SK-N-SH (cell line): ENCODE measurements around the gene TRPM3. TPM values are rescaled to one million over a fixed set of nuclear protein-coding genes. Genes with fewer than 3 reads are reported as not detected.

Experiments used
- CTCF ChIA-PET: fragments of 300-600, 350-600 bp; formaldehyde crosslinking; extraction: SDS; loops from one replicate; lab custom pipeline; 2021; lab: Yijun Ruan, JAX
- POLR2A ChIA-PET: fragments of 350-600 bp; sonication (Branson Sonifier 250); formaldehyde crosslinking; extraction: SDS; loops from one replicate; lab custom pipeline; 2020; ENCODE audit warnings: antibody characterized with exemption, inconsistent platforms; lab: Yijun Ruan, JAX
- DNase-seq: peaks from one replicate; pipeline ENCODE4 v3.0.0; 2012
- H2AFZ ChIP-seq: fragments of 200-600 bp; sonication (generic); 2 replicates; pipeline ENCODE4 v1.8.1; 2016; ENCODE audit warnings: antibody characterized with exemption, mild to moderate bottlenecking, low read depth
- H3F3A ChIP-seq: fragments of 200-600 bp; sonication (generic); replicated peaks from 2 replicates; pipeline ENCODE3; 2016; ENCODE audit warnings: antibody characterized with exemption, mild to moderate bottlenecking; ENCODE audit not compliant: insufficient read depth
- H3K27ac ChIP-seq, 2 experiments: fragments of 200-500 bp in 1 of 2; fragments of 200-600 bp in 1 of 2; sonication (Bioruptor generic) in 1 of 2; sonication (generic), shearing (Covaris generic) in 1 of 2; 2 replicates each; pipeline versions ENCODE4 v1.5.1 to v1.6.1; 2014 to 2016; ENCODE audit warnings: low read depth in 2 of 2, inconsistent platforms in 1 of 2, low read length in 1 of 2, mild to moderate bottlenecking in 1 of 2, mixed read lengths in 1 of 2
- H3K27me3 ChIP-seq: fragments of 200-600 bp; sonication (generic), shearing (Covaris generic); 2 replicates; pipeline ENCODE4 v1.6.1; 2016; ENCODE audit warnings: mixed run types; ENCODE audit not compliant: insufficient read depth
- H3K36me3 ChIP-seq, 2 experiments: fragments of 200-500 bp in 1 of 2; fragments of 200-600 bp in 1 of 2; sonication (Bioruptor generic) in 1 of 2; sonication (generic) in 1 of 2; replicated peaks in 1 of 2; 2 replicates each; pipeline versions ENCODE3 to v1.5.1; 2014 to 2016; ENCODE audit warnings: low read length in 1 of 2, mild to moderate bottlenecking in 1 of 2; ENCODE audit not compliant: insufficient read depth in 2 of 2, control insufficient read depth in 1 of 2
- H3K4me1 ChIP-seq, 2 experiments: fragments of 200-500 bp in 1 of 2; fragments of 200-600 bp in 1 of 2; sonication (Bioruptor generic) in 1 of 2; sonication (generic), shearing (Covaris generic) in 1 of 2; 2 replicates each; pipeline versions ENCODE4 v1.5.1 to v1.6.1; 2014 to 2016; ENCODE audit warnings: low read depth in 1 of 2, low read length in 1 of 2, mixed run types in 1 of 2; ENCODE audit not compliant: insufficient read depth in 2 of 2, control insufficient read depth in 1 of 2
- H3K4me2 ChIP-seq: fragments of 200-600 bp; sonication (generic), shearing (Covaris generic); 2 replicates; pipeline ENCODE4 v1.6.1; 2017; ENCODE audit warnings: mixed run types
- H3K4me3 ChIP-seq, 2 experiments: fragments of 200-500 bp in 1 of 2; fragments of 200-600 bp in 1 of 2; sonication (Bioruptor generic) in 1 of 2; sonication (generic), shearing (Covaris generic) in 1 of 2; 2 replicates each; pipeline versions ENCODE4 v1.5.1 to v1.8.1; 2014 to 2016; ENCODE audit warnings: low read depth in 2 of 2, inconsistent platforms in 1 of 2, low read length in 1 of 2, mild to moderate bottlenecking in 1 of 2, mixed read lengths in 1 of 2, moderate library complexity in 1 of 2
- H3K79me2 ChIP-seq: fragments of 200-600 bp; sonication (generic); 2 replicates; pipeline ENCODE4 v1.8.1; 2017; ENCODE audit warnings: mild to moderate bottlenecking; ENCODE audit not compliant: insufficient read depth
- H3K9ac ChIP-seq: fragments of 200-600 bp; sonication (generic); 2 replicates; pipeline ENCODE4 v1.6.1; 2017; ENCODE audit warnings: mixed run types
- H3K9me2 ChIP-seq: fragments of 200-600 bp; sonication (generic); 2 replicates; pipeline ENCODE4 v1.6.1; 2017; ENCODE audit warnings: mixed run types
- H3K9me3 ChIP-seq: fragments of 200-600 bp; sonication (generic); 2 replicates; pipeline ENCODE4 v1.6.1; 2017; ENCODE audit warnings: mixed run types, mild to moderate bottlenecking, moderate library complexity
- H4K20me1 ChIP-seq: fragments of 200-600 bp; sonication (generic); 2 replicates; pipeline ENCODE4 v1.6.1; 2017; ENCODE audit warnings: mild to moderate bottlenecking, mixed run types; ENCODE audit not compliant: insufficient read depth
- CHD2 ChIP-seq: fragments of 150-350 bp; IDR thresholded peaks from 2 replicates; pipeline ENCODE4 v1.6.1; 2018; ENCODE audit warnings: low read length; ENCODE audit not compliant: partially characterized antibody
- CTCF ChIP-seq: fragments of 200-600 bp; sonication (generic); IDR thresholded peaks from 2 replicates; pipeline ENCODE4 v1.6.1; 2017; ENCODE audit warnings: antibody characterized with exemption, mild to moderate bottlenecking, moderate library complexity
- EZH2phosphoT487 ChIP-seq: fragments of 200-600 bp; sonication (generic); IDR thresholded peaks from 2 replicates; pipeline ENCODE4 v1.6.1; 2017; ENCODE audit warnings: low read depth, mixed run types, mild to moderate bottlenecking, antibody characterized with exemption, moderate library complexity, borderline replicate concordance
- FOSL2 ChIP-seq: IDR thresholded peaks from 2 replicates; pipeline ENCODE4 v1.4.0; 2012; ENCODE audit warnings: low read depth, mild to moderate bottlenecking, moderate library complexity, borderline replicate concordance
- FOXM1 ChIP-seq: IDR thresholded peaks from 2 replicates; pipeline ENCODE4 v1.4.0; 2012; ENCODE audit warnings: low read depth, mild to moderate bottlenecking
- GABPA ChIP-seq: IDR thresholded peaks from 2 replicates; pipeline ENCODE4 v1.4.0; 2012; ENCODE audit warnings: low read depth, mild to moderate bottlenecking
- MEF2A ChIP-seq: IDR thresholded peaks from 2 replicates; pipeline ENCODE4 v1.4.0; 2012; ENCODE audit warnings: low read depth, borderline replicate concordance
- NFIC ChIP-seq: IDR thresholded peaks from 2 replicates; pipeline ENCODE4 v1.4.0; 2012; ENCODE audit warnings: borderline replicate concordance
- NRF1 ChIP-seq: IDR thresholded peaks from 2 replicates; pipeline ENCODE4 v1.6.1; 2012; ENCODE audit warnings: low read depth, mild to moderate bottlenecking, low read length
- RAD21 ChIP-seq: IDR thresholded peaks from 2 replicates; pipeline ENCODE4 v1.6.1; 2012; ENCODE audit warnings: mild to moderate bottlenecking, low read length
- REST ChIP-seq: IDR thresholded peaks from 2 replicates; pipeline ENCODE4 v1.6.1; 2012; ENCODE audit warnings: mild to moderate bottlenecking, low read depth, low read length, moderate library complexity
- RXRA ChIP-seq: IDR thresholded peaks from 2 replicates; pipeline ENCODE4 v1.4.0; 2012; ENCODE audit warnings: low read depth, mild to moderate bottlenecking, borderline replicate concordance
- SIN3A ChIP-seq: IDR thresholded peaks from 2 replicates; pipeline ENCODE4 v1.6.1; 2012; ENCODE audit warnings: low read depth, mild to moderate bottlenecking, low read length, moderate library complexity, borderline replicate concordance
- SMC3 ChIP-seq: IDR thresholded peaks from 2 replicates; pipeline ENCODE4 v1.6.1; 2012; ENCODE audit warnings: low read depth, low read length, improper control_type of control experiment
- TEAD4 ChIP-seq: IDR thresholded peaks from 2 replicates; pipeline ENCODE4 v1.4.0; 2012; ENCODE audit warnings: mild to moderate bottlenecking, borderline replicate concordance; ENCODE audit not compliant: insufficient read depth
- USF2 ChIP-seq: fragments of 150-350 bp; IDR thresholded peaks from 2 replicates; pipeline ENCODE4 v1.6.1; 2017; ENCODE audit warnings: antibody characterized with exemption, low read length, low read depth, borderline replicate concordance
- YY1 ChIP-seq: IDR thresholded peaks from 2 replicates; pipeline ENCODE4 v1.4.0; 2012; ENCODE audit warnings: low read depth, mild to moderate bottlenecking
- WGBS: methylation state at CpG from one replicate; pipeline ENCODE4 v1.1.6; 2017; ENCODE audit warnings: low lambda C conversion rate; 5-methylcytosine and 5-hydroxymethylcytosine counted together
- polyA plus RNA-seq, 3 experiments: library from polyadenylated mRNA; depleted of rRNA; stranded (reverse); fragments of >200 nt; gene quantifications; 2 replicates each; pipeline ENCODE4 v1.2.3, GENCODE V29; 2012

Gene TRPM3
- polyA plus RNA-seq, 1 of the 3 experiments (the other 2 are of a cell fraction) = not detected

- TF ChIP-seq USF2 (no peak), SIN3A (no peak), REST (no peak), MEF2A (no peak)
- TF ChIP-seq, all 33 proteins: peak for 0
These were observed 294.9 kb downstream of the TRPM3 start (continued) for GRCh38 chr9:70826562-70826961.

- H3K79me2 ChIP-seq = no peaks in the 10 kb centered on the region
- H3K4me2 ChIP-seq = no peak overlapping the region
- H3K9me2 ChIP-seq = no peaks in the 10 kb centered on the region
- H3K9me3 ChIP-seq = no peaks in the 10 kb centered on the region
- 11% methylated on average over 7 of the region's 7 CpGs for WGBS
- TF ChIP-seq RXRA (no peak), GABPA (no peak), SMC3 (no peak), CHD2 (no peak), NFIC (no peak), YY1 (no peak), MEF2A (no peak), NRF1 (no peak), TEAD4 (no peak), RAD21 (no peak), USF2 (no peak), FOSL2 (no peak), EZH2phosphoT487 (no peak), CTCF (no peak), FOXM1 (no peak)
- no peaks in the 10 kb centered on the region for H3K4me1 ChIP-seq
- H3K36me3 ChIP-seq = no peaks in the 10 kb centered on the region
- no peak overlapping the region for H2AFZ ChIP-seq
- ChIA-PET POLR2A (no interaction called here), CTCF (no interaction called here)
- no peak overlapping the region for H3K27ac ChIP-seq
- no peak overlapping the region for H3K4me3 ChIP-seq
- H3K9ac ChIP-seq = no peak overlapping the region
- H3F3A ChIP-seq = no peaks in the 10 kb centered on the region
- peaks cover 20% of the 10 kb centered on the region; the same call in 1 of the 2 replicates for H3K27me3 ChIP-seq
- no peak for DNase-seq
- no peaks in the 10 kb centered on the region for H4K20me1 ChIP-seq
These were observed 298.1 kb downstream of the TRPM3 start for GRCh38 chr9:70823284-70823683.
